K562 (cell line): ENCODE results near the gene SNX9.

ENCODE experiments used
- BCLAF1 ChIP-seq, 2 experiments: fragments of 450-650 bp in 1 of 2; IDR thresholded peaks; 2 replicates each; pipeline ENCODE4 v1.6.1; 2011 to 2017; ENCODE audit warnings: low read depth in 2 of 2, antibody characterized with exemption in 1 of 2, borderline replicate concordance in 1 of 2, low read length in 1 of 2, mild to moderate bottlenecking in 1 of 2, mixed read lengths in 1 of 2; ENCODE audit not compliant: control insufficient read depth in 1 of 2
- CTCF ChIP-seq, 3 experiments: IDR thresholded peaks in 2 of 3; conservative IDR thresholded peaks in 1 of 3; 2 replicates each; pipeline ENCODE4 v1.5.1; 2011 to 2012; ENCODE audit warnings: low read length in 3 of 3, mild to moderate bottlenecking in 3 of 3, control low read depth in 2 of 3, improper control_type of control experiment in 1 of 3, inconsistent platforms in 1 of 3, low read depth in 1 of 3, mixed read lengths in 1 of 3, moderate library complexity in 1 of 3; ENCODE audit not compliant: insufficient read depth in 2 of 3
- EGR1 ChIP-seq: fragments of 450-650 bp; conservative IDR thresholded peaks from 2 replicates; pipeline ENCODE4 v1.6.1; 2017; ENCODE audit warnings: mild to moderate bottlenecking
- KDM4B ChIP-seq, 2 experiments: fragments of 450-650 bp in 1 of 2; sonication (generic) in 1 of 2; IDR thresholded peaks; 2 replicates each; pipeline ENCODE4 v1.6.1; 2016 to 2017; ENCODE audit warnings: borderline replicate concordance in 2 of 2, antibody characterized with exemption in 1 of 2, low read depth in 1 of 2, mild to moderate bottlenecking in 1 of 2
- MAX ChIP-seq: sonication (generic); formaldehyde crosslinking; IDR thresholded peaks from 2 replicates; pipeline ENCODE4 v1.9.0; 2022; ENCODE audit warnings: mild to moderate bottlenecking, missing genetic modification reagents
- NFXL1 ChIP-seq: fragments of 450-650 bp; formaldehyde crosslinking; IDR thresholded peaks from 2 replicates; pipeline ENCODE4 v1.4.0; 2021; ENCODE audit warnings: mild to moderate bottlenecking
- RUNX1 ChIP-seq: sonication (generic); IDR thresholded peaks from 2 replicates; pipeline ENCODE4 v1.6.1; 2016; ENCODE audit warnings: antibody characterized with exemption, low read depth
- SRSF7 ChIP-seq: fragments of 200-400 bp; formaldehyde crosslinking; optimal IDR thresholded peaks from 2 replicates; pipeline ENCODE3; 2017; ENCODE audit warnings: mild to moderate bottlenecking, low read depth, low read length
- TBL1XR1 ChIP-seq, 2 experiments: IDR thresholded peaks; 2 replicates each; pipeline ENCODE4 v1.6.1; 2012; ENCODE audit warnings: improper control_type of control experiment in 2 of 2, low read length in 2 of 2, mild to moderate bottlenecking in 1 of 2
- TFAM ChIP-seq: fragments of 250-450 bp; sonication (Bioruptor Pico); conservative IDR thresholded peaks from 2 replicates; pipeline ENCODE4 v1.5.0; 2021; ENCODE audit warnings: mild to moderate bottlenecking, moderate library complexity
- TRIM24 ChIP-seq, 2 experiments: fragments of 450-650 bp; IDR thresholded peaks; 2 replicates each; pipeline ENCODE4 v1.6.1; 2016

DNA sequence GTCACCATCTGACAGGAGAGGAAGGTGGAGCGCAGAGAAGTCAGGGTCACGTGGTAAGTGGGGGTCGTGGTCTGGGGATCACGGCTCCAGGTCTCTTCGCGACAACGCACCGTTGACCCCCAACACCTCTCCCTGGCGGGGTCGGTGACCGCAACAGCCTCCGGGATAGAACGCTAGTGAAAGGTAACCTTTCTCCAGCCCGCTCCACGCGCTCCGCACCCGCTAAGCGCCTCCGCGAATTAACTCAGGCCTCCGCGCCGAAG, 158.0 kb downstream of the SNX9 start:
- TF ChIP-seq CTCF (IDR thresholded peaks at IDR 0.05 in 2 of 3, conservative IDR thresholded peaks at IDR 0.05 in 1 of 3; ENCODE audit: insufficient read depth in 2 of 3, low read depth in 1 of 3, low read length in 3 of 3) (no peak), TFAM (CRISPR knock-in tag) (no peak), RUNX1 (no peak), EGR1 (no peak), KDM4B (IDR thresholded peaks at IDR 0.05; ENCODE audit: borderline replicate concordance in 2 of 2, low read depth in 1 of 2) (no peak), TRIM24 (IDR thresholded peaks at IDR 0.05) (0 out of 4 replicates have a peak, but pooled peaks of 1 of the 2 experiments have one; percentile 35), SRSF7 (no peak), MAX (CRISPR knock-in tag) (peak; percentile 76), BCLAF1 (IDR thresholded peaks at IDR 0.05; ENCODE audit: borderline replicate concordance in 1 of 2, control insufficient read depth in 1 of 2, low read depth in 2 of 2, low read length in 1 of 2) (no peak), NFXL1 (CRISPR knock-in tag) (no peak), TBL1XR1 (IDR thresholded peaks at IDR 0.05; ENCODE audit: low read length in 2 of 2) (no peak)
